Mammary epithelial cell (primary cell): ENCODE results near the gene ZKSCAN3.

Experiments used
- EZH2 ChIP-seq: IDR thresholded peaks from 2 replicates; pipeline ENCODE4 v1.6.1; 2012; ENCODE audit warnings: low read length, inconsistent platforms, borderline replicate concordance
- TF ChIP-seq, protein P1 (sequence below), 2 donors: IDR thresholded peaks in 1 of 2; conservative IDR thresholded peaks in 1 of 2; 2 replicates each; pipeline ENCODE4 v1.5.1; 2011 to 2012; ENCODE audit warnings: inconsistent platforms in 2 of 2, low read length in 2 of 2, mild to moderate bottlenecking in 2 of 2, control low read depth in 1 of 2, low read depth in 1 of 2; ENCODE audit not compliant: insufficient read depth in 1 of 2; ENCODE audit errors: extremely low read depth in 1 of 2

DNA sequence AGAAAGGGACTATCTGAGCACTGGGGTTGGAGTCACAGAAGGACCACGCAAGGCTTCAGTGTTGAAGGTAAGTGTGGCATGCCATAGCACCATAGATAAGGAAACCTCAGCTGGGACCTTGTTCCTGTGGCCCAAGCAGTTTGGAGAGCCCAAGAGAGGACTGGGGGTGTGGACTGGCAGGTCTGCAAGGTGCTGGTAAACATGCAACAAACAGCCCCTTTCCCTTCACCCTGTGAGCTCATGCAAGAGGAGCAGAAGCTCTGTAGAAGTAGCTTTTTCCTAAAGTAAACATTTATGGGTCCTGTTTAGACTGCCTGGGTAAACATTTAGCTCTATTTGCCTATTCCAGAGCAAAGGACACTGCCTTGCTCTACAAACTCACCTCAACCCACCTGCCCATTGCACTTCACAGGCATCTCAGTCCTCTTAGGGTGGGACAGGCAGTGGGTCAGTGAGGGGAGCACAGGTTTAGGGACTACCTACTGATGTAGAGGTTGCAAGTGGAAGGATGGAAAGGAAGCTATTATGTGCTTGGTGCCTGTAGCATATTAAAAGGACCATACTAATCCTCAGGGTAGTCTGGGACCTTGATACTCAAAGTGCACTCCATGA, 25.8 kb upstream of the ZKSCAN3 start:
- TF ChIP-seq, protein P1, sequence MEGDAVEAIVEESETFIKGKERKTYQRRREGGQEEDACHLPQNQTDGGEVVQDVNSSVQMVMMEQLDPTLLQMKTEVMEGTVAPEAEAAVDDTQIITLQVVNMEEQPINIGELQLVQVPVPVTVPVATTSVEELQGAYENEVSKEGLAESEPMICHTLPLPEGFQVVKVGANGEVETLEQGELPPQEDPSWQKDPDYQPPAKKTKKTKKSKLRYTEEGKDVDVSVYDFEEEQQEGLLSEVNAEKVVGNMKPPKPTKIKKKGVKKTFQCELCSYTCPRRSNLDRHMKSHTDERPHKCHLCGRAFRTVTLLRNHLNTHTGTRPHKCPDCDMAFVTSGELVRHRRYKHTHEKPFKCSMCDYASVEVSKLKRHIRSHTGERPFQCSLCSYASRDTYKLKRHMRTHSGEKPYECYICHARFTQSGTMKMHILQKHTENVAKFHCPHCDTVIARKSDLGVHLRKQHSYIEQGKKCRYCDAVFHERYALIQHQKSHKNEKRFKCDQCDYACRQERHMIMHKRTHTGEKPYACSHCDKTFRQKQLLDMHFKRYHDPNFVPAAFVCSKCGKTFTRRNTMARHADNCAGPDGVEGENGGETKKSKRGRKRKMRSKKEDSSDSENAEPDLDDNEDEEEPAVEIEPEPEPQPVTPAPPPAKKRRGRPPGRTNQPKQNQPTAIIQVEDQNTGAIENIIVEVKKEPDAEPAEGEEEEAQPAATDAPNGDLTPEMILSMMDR (conservative IDR thresholded peaks at IDR 0.05 in 1 of 2, IDR thresholded peaks at IDR 0.05 in 1 of 2; ENCODE audit: extremely low read depth in 1 of 2, insufficient read depth in 1 of 2, low read depth in 1 of 2, low read length in 2 of 2): no peak
- TF ChIP-seq EZH2: no peak
